Rectal smooth muscle tissue (tissue), 1 donor: ENCODE measurements around the gene RASGRP2.

ENCODE experiments used
- H3K27ac ChIP-seq: one replicate; pipeline ENCODE4 v1.7.0; 2013; ENCODE audit warnings: low read depth, low read length, inconsistent platforms
- H3K27me3 ChIP-seq: one replicate; pipeline ENCODE4 v1.7.0; 2013; ENCODE audit warnings: low read length; ENCODE audit not compliant: control insufficient read depth, insufficient read depth
- H3K36me3 ChIP-seq: one replicate; pipeline ENCODE4 v1.7.0; 2013; ENCODE audit warnings: low read length; ENCODE audit not compliant: control insufficient read depth, insufficient read depth
- H3K4me1 ChIP-seq: one replicate; pipeline ENCODE4 v1.7.0; 2013; ENCODE audit warnings: low read length; ENCODE audit not compliant: control insufficient read depth, insufficient read depth
- H3K4me3 ChIP-seq: one replicate; pipeline ENCODE4 v1.7.0; 2013; ENCODE audit warnings: low read length
- H3K9ac ChIP-seq: one replicate; pipeline ENCODE4 v1.7.0; 2013; ENCODE audit warnings: low read length

The RASGRP2 gene

DNA sequence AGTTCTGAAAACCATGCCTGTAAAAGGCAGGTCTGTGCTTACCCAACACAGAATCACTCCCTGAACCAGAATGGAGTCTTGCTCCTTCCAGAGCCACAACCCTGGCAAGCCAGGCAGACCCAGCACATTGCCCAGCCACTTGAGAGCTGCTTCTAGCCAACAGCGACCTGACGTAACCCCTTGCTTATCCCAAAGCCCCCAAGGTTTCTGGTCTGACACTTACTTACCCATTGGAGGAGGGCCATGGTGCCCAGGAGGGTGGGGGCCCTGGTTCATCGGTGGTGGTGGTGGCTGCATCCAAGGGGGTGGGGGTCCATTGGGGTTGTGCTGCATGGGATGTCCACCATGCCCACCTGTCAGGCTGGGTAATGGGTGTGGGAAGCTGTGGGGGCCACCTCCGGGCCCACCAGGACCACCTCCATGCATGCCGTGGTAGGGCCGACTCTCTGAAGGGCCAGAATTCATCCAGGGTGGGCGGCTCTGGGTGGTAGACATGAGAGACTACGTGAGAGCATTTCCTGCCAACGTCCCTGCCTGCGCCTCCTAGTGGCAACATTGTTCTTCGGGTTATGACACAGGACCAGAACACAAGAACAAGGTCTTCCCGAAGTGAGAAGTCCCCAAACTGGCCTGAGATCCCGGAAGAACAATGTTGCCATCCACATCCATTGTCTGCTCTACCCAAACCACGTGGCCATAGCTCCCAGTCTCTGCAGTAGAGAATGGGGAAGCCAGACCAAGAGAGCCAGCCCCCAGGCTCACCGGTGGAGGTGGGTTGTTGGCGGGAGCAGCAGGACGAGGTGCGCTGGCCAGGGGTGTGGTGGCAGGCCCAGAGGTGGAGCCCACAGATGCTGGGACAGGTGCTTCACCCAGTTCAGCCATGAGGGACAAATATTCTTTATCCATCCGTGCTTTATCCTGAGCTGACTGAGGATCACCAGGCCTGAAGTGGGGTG lies 23.7 kb upstream of the RASGRP2 start:
- Histone ChIP-seq H3K27me3 (no peaks in the 10 kb centered on the region), H3K4me3 (no peak overlapping the region), H3K4me1 (peaks cover 22% of the 10 kb centered on the region), H3K36me3 (peaks cover 72% of the 10 kb centered on the region), H3K27ac (peak overlapping the region; percentile 58), H3K9ac (no peak overlapping the region)

DNA sequence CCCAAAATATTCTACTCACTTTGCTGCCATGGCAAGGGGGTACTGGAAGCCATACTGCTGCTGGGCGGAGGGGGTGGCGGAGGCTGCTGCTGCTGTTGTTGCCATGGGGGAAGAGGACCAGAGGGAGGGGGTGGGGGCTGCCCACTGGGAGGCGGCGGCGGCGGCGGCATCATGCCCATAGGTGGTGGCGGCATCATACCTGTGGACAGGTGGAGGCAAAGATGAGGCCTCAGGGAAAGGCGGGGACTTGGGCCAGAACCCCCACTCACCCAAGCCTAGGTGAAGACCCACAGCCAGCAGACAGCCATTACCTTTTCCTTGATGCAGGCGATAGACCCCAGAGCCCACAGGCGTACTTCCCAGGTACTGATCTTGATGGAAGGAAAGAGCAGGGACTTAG lies 22.9 kb upstream of the RASGRP2 start:
- Histone ChIP-seq H3K27me3 (no peaks in the 10 kb centered on the region), H3K36me3 (peaks cover 71% of the 10 kb centered on the region), H3K9ac (no peak overlapping the region), H3K4me1 (peaks cover 29% of the 10 kb centered on the region), H3K4me3 (no peak overlapping the region), H3K27ac (peak overlapping the region; percentile 58)

GRCh38 chr11:64765851-64766665 lies 22.1 kb upstream of the RASGRP2 start:
- peaks cover 29% of the 10 kb centered on the region for H3K4me1 ChIP-seq

DNA sequence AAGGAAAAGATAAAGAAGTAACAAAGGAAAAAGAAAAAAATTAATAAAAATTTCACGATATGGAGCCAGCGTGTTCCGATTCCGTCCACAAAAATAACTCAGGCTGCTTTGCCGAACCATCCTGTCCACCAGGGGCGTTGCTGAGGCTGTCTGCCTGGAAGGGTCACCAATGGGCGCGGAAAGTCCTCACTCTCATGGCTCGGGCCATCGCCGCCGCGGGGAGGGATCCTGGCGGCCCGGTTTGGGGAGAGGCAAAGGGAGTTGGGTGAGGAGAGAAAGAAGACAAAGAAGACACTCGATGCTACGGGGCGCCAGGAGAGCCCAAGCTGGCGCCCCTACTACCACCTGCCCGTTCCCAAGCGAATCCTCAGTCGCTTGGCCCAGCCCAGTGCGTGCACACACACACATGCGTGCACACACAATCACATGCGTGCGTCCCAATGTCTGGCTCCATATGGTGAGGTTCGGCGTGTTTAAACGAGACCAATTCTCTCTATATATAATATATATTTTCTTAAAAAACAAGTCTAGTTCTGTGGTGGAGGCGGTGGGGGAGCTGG lies 21.4 kb upstream of the RASGRP2 start:
- H3K36me3 ChIP-seq: peaks cover 60% of the 10 kb centered on the region
- no peak overlapping the region for H3K27ac ChIP-seq
- H3K4me3 ChIP-seq: no peak overlapping the region
- peaks cover 35% of the 10 kb centered on the region for H3K4me1 ChIP-seq
- no peaks in the 10 kb centered on the region for H3K27me3 ChIP-seq
- H3K9ac ChIP-seq: no peak overlapping the region

More at GRCh38 chr11:64765851-64766665, 22.1 kb upstream of the RASGRP2 start:
- Histone ChIP-seq H3K27ac (no peak overlapping the region), H3K36me3 (peaks cover 63% of the 10 kb centered on the region), H3K9ac (no peak overlapping the region), H3K4me3 (no peak overlapping the region), H3K27me3 (no peaks in the 10 kb centered on the region)

GRCh38 chr11:64764753-64765152 lies 20.8 kb upstream of the RASGRP2 start:
- H3K4me1 ChIP-seq: peaks cover 41% of the 10 kb centered on the region
- no peak overlapping the region for H3K9ac ChIP-seq
- H3K27me3 ChIP-seq: no peaks in the 10 kb centered on the region
- no peak overlapping the region for H3K4me3 ChIP-seq
- peak overlapping the region; percentile 87 for H3K27ac ChIP-seq
- H3K36me3 ChIP-seq: peaks cover 54% of the 10 kb centered on the region

DNA sequence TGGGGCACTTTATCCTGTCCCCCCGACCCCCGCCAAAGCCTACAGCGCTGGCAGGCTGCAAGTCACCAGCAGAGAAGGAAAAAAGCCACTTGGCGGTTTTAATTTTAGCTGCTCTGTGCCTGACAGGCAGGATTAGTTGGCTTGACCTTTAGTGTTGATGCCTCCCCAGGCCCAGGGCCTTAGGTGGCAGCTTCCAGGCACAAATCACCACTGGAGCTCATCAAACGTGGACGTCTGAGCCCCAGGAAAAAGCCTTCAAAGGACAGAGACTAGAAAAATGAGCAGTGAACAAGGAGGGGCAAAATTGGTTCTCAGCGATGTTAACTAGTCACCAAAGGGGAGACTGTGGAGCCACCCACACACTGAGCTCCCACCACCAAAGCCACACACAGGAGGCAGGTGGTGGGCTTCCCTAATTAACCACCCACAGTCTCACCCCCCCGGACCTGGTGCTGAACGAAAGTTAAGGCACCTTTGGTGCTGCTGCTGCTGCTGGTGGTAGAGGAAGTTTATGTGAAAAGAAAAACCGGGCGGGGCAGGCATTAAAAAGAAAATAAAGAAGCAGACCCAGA lies 20.2 kb upstream of the RASGRP2 start:
- H3K27ac ChIP-seq: peak overlapping the region; percentile 87
- peaks cover 47% of the 10 kb centered on the region for H3K36me3 ChIP-seq
- H3K4me1 ChIP-seq: peaks cover 47% of the 10 kb centered on the region
- H3K9ac ChIP-seq: no peak overlapping the region
- no peak overlapping the region for H3K4me3 ChIP-seq
- H3K27me3 ChIP-seq: no peaks in the 10 kb centered on the region

GRCh38 chr11:64763526-64764039 lies 19.6 kb upstream of the RASGRP2 start:
- H3K27ac ChIP-seq: peak overlapping the region; percentile 87
- no peak overlapping the region for H3K9ac ChIP-seq
- H3K36me3 ChIP-seq: peaks cover 42% of the 10 kb centered on the region
- no peaks in the 10 kb centered on the region for H3K27me3 ChIP-seq
- no peak overlapping the region for H3K4me3 ChIP-seq
- H3K4me1 ChIP-seq: peaks cover 49% of the 10 kb centered on the region

DNA sequence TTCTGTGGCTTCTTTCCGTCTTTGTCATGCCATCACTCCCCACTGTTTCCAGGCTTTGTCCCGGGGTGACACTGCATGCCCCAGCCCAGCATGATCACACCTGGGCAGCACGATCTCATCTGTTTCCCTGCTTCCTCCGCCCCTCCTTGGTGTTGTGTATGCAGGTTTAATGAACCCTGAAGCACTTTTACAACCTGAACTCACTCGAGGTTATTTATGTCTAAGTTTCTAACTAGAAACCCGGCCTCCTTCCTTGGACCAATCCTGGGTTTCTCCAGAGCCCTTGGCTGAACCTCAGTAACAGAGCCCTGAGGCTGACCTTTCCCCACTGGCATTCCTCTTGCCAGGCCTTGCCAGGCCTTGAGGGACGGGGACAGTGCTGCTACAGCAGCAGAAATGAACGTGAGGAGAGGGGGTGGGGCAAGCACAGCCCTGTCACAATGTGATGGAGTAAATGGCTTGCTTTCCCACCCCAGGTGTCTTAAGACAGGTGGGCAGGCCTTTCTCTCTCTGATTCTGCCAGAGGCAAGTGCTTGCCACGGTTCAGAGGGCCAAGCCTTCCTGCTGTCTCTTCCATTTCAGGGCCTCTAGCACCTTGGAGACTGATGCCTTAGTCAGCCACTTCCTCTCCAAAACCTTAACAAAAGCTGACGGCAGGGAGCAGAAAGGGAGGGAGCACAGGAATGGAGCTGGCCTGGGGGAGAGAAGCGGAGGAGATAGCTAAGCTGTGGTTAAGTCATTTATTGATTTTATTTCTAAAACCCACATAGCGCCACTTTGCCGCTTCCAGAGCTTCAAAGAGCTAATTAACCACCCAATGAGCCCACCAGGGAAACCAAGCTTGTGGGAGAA lies 19.0 kb upstream of the RASGRP2 start:
- Histone ChIP-seq H3K36me3 (peaks cover 35% of the 10 kb centered on the region), H3K4me3 (no peak overlapping the region), H3K9ac (no peak overlapping the region), H3K27me3 (no peaks in the 10 kb centered on the region), H3K4me1 (peaks cover 51% of the 10 kb centered on the region), H3K27ac (peak overlapping the region; percentile 87)

- Histone ChIP-seq H3K36me3 (peaks cover 29% of the 10 kb centered on the region), H3K9ac (peak overlapping the region; percentile 24), H3K4me1 (peaks cover 51% of the 10 kb centered on the region), H3K27ac (peak overlapping the region; percentile 87), H3K4me3 (peak overlapping the region; percentile 5), H3K27me3 (no peaks in the 10 kb centered on the region)
Measured at GRCh38 chr11:64762277-64762673, 18.3 kb upstream of the RASGRP2 start.

DNA sequence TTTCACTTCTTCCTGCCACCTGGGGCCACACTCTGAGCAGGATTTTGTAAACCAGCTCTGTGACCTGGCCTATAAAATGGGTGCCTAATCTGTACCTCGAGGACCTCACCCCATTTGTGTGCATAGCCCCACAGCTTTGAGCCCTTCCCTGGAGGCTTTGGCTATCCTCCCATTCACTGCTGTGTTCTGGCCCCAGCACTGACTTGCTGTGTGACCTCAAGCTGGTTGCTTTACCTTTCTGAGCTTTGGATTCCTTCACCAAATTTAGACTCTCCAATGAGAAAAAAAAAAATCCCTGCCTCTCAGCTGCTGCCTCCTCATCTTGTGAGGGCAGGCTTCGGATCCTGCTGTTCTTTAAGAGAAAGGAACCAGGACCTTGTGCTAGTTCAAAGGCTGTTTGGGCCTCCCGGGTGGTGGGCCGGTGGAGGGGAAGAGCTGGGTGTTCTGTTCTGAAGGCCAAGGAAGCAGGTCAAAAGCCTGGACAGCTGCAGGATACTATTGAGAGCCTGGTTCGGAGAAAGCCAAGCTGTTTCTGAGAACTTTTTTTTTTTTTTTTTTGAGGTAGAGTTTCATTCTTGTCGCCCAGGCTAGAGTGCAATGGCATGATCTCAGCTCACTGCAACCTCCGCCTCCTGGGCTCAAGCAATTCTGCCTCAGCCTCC lies 16.9 kb upstream of the RASGRP2 start:
- Histone ChIP-seq H3K9ac (no peak overlapping the region), H3K27ac (peak overlapping the region; percentile 87), H3K27me3 (no peaks in the 10 kb centered on the region), H3K4me3 (no peak overlapping the region), H3K36me3 (peaks cover 19% of the 10 kb centered on the region), H3K4me1 (peaks cover 51% of the 10 kb centered on the region)
